DMS79 treated with DMSO at 0.1 percent for 48 hours (cell line): ENCODE data around the gene KCNJ16.

Source experiments
- DNase-seq: peaks from one replicate; lab custom pipeline; 2025; lab: John Stamatoyannopoulos, UW

The KCNJ16 gene

GRCh38 chr17:70169709-70170597 is 94.9 kb downstream of the KCNJ16 start:
- DNase-seq: no peak

GRCh38 chr17:70171159-70171558 is 96.1 kb downstream of the KCNJ16 start:
- DNase-seq: no peak

GRCh38 chr17:70172449-70172848 is 97.4 kb downstream of the KCNJ16 start:
- no peak for DNase-seq

GRCh38 chr17:70172923-70173322 is 97.9 kb downstream of the KCNJ16 start:
- no peak for DNase-seq

- no peak for DNase-seq
Measured at GRCh38 chr17:70173681-70174080, 98.7 kb downstream of the KCNJ16 start.

GRCh38 chr17:70181376-70181775 is 106.4 kb downstream of the KCNJ16 start:
- DNase-seq: no peak

- no peak for DNase-seq
Measured at GRCh38 chr17:70181866-70182265, 106.8 kb downstream of the KCNJ16 start.

- DNase-seq: no peak
Measured at GRCh38 chr17:70183508-70183907, 108.5 kb downstream of the KCNJ16 start.

- no peak for DNase-seq
Measured at GRCh38 chr17:70184207-70184606, 109.2 kb downstream of the KCNJ16 start.

- DNase-seq: no peak
Measured at GRCh38 chr17:70184770-70185169, 109.7 kb downstream of the KCNJ16 start.
